HepG2 (cell line): ENCODE measurements around the gene RBM12. TPM values are rescaled to one million over a fixed set of nuclear protein-coding genes. Genes with fewer than 3 reads are reported as not detected.

Source experiments
- FOSL2 ChIP-seq: sonication (generic); formaldehyde crosslinking; IDR thresholded peaks from 2 replicates; pipeline ENCODE4 v1.4.0; 2020; ENCODE audit warnings: missing genetic modification reagents
- GATAD2A ChIP-seq: IDR thresholded peaks from 2 replicates; pipeline ENCODE4 v1.6.1; 2016
- HHEX ChIP-seq: IDR thresholded peaks from 2 replicates; pipeline ENCODE4 v1.6.1; 2016; ENCODE audit warnings: control low read depth
- HNRNPUL1 ChIP-seq: fragments of 200-400 bp; formaldehyde crosslinking; IDR thresholded peaks from 2 replicates; pipeline ENCODE4 v1.6.1; 2017; ENCODE audit warnings: low read depth, mild to moderate bottlenecking, low read length, moderate library complexity
- KDM6A ChIP-seq: IDR thresholded peaks from 2 replicates; pipeline ENCODE4 v1.6.1; 2016; ENCODE audit warnings: low read depth
- LCORL ChIP-seq, 2 experiments: fragments of 450-650 bp in 1 of 2; sonication (generic) in 1 of 2; formaldehyde crosslinking in 1 of 2; IDR thresholded peaks; 2 replicates each; pipeline versions ENCODE4 v1.5.0 to v1.6.1; 2017 to 2020; ENCODE audit warnings: antibody characterized with exemption in 1 of 2, missing genetic modification reagents in 1 of 2
- MEIS1 ChIP-seq: sonication (generic); formaldehyde crosslinking; IDR thresholded peaks from 2 replicates; pipeline ENCODE4 v1.9.0; 2021; ENCODE audit warnings: mild to moderate bottlenecking, missing genetic modification reagents, moderate library complexity, borderline replicate concordance
- MEIS2 ChIP-seq: sonication (generic); formaldehyde crosslinking; IDR thresholded peaks from 2 replicates; pipeline ENCODE4 v1.9.0; 2021; ENCODE audit warnings: mild to moderate bottlenecking, missing genetic modification reagents
- NCOR1 ChIP-seq: fragments of 200-600 bp; sonication (generic); IDR thresholded peaks from 2 replicates; pipeline ENCODE4 v1.7.0; 2017; ENCODE audit warnings: antibody characterized with exemption, low read length, borderline replicate concordance
- NFATC3 ChIP-seq: sonication (generic); formaldehyde crosslinking; IDR thresholded peaks from 2 replicates; pipeline ENCODE4 v1.5.1; 2020; ENCODE audit warnings: mild to moderate bottlenecking, missing genetic modification reagents
- NFE2L2 ChIP-seq: fragments of 150-350 bp; IDR thresholded peaks from 2 replicates; pipeline ENCODE4 v1.6.1; 2014; ENCODE audit warnings: low read length
- PAWR ChIP-seq: sonication (generic); formaldehyde crosslinking; IDR thresholded peaks from 2 replicates; pipeline ENCODE4 v1.4.0; 2020; ENCODE audit warnings: missing genetic modification reagents, mild to moderate bottlenecking, borderline replicate concordance
- SP140L ChIP-seq: sonication (generic); formaldehyde crosslinking; IDR thresholded peaks from 2 replicates; pipeline ENCODE4 v1.4.0; 2020; ENCODE audit warnings: missing genetic modification reagents, borderline replicate concordance
- U2AF2 ChIP-seq: fragments of 200-400 bp; formaldehyde crosslinking; IDR thresholded peaks from 2 replicates; pipeline ENCODE4 v1.6.1; 2017; ENCODE audit warnings: low read depth, mild to moderate bottlenecking, low read length
- ZBTB1 ChIP-seq: sonication (generic); formaldehyde crosslinking; IDR thresholded peaks from 2 replicates; pipeline ENCODE4 v1.4.0; 2020; ENCODE audit warnings: missing genetic modification reagents, borderline replicate concordance
- ZBTB25 ChIP-seq: IDR thresholded peaks from 2 replicates; pipeline ENCODE4 v1.6.1; 2018; ENCODE audit warnings: missing genetic modification reagents
- ZKSCAN1 ChIP-seq: fragments of 150-350 bp; IDR thresholded peaks from 2 replicates; pipeline ENCODE4 v1.6.1; 2014; ENCODE audit warnings: low read length
- ZKSCAN5 ChIP-seq: sonication (generic); formaldehyde crosslinking; IDR thresholded peaks from 2 replicates; pipeline ENCODE4 v1.5.1; 2020; ENCODE audit warnings: mild to moderate bottlenecking, missing genetic modification reagents
- ZNF160 ChIP-seq: sonication (generic); formaldehyde crosslinking; IDR thresholded peaks from 2 replicates; pipeline ENCODE4 v1.8.0; 2022; ENCODE audit warnings: mild to moderate bottlenecking, inconsistent platforms, missing genetic modification reagents
- ZNF331 ChIP-seq: sonication (generic); formaldehyde crosslinking; IDR thresholded peaks from 2 replicates; pipeline ENCODE4 v1.4.0; 2020; ENCODE audit warnings: missing genetic modification reagents
- ZNF639 ChIP-seq: conservative IDR thresholded peaks from 2 replicates; pipeline ENCODE4 v1.6.1; 2018; ENCODE audit warnings: missing genetic modification reagents
- ZNF784 ChIP-seq: sonication (generic); formaldehyde crosslinking; IDR thresholded peaks from 2 replicates; pipeline ENCODE4 v1.5.1; 2020; ENCODE audit warnings: missing genetic modification reagents, mild to moderate bottlenecking, borderline replicate concordance
- ZNF891 ChIP-seq: sonication (generic); formaldehyde crosslinking; IDR thresholded peaks from 2 replicates; pipeline ENCODE4 v1.5.0; 2020; ENCODE audit warnings: mild to moderate bottlenecking, missing genetic modification reagents
- polyA plus RNA-seq, 8 experiments: library from polyadenylated mRNA; depleted of rRNA in 3 of 8; stranded (reverse) in 7 of 8; unstranded in 1 of 8; fragments of >200 nt; fragmentation: Illumina TruSeq in 4 of 8; extraction: Trizol in 4 of 8; gene quantifications; 2 replicates each; pipeline versions ENCODE4 v1.2.1 to v1.2.3, GENCODE V29; 2011 to 2016; ENCODE audit warnings: low read depth in 4 of 8, missing spikeins in 1 of 8, mixed read lengths in 1 of 8; ENCODE audit not compliant: insufficient read depth in 1 of 8
- total RNA-seq, 5 experiments: library from RNA; depleted of rRNA; stranded (reverse); fragments of >200 nt; fragmentation: Illumina TruSeq; extraction: Trizol; gene quantifications; 2 replicates each; pipeline ENCODE4 v1.2.3, GENCODE V29; 2016; ENCODE audit warnings: low read depth in 1 of 5
- TF ChIP-seq, protein P1 (sequence below): sonication (generic); formaldehyde crosslinking; IDR thresholded peaks from 2 replicates; pipeline ENCODE4 v1.4.0; 2020; ENCODE audit warnings: missing genetic modification reagents, low read depth, mild to moderate bottlenecking, borderline replicate concordance
- TF ChIP-seq, protein P2 (sequence below): sonication (generic); formaldehyde crosslinking; IDR thresholded peaks from 2 replicates; pipeline ENCODE4 v1.8.1; 2023; ENCODE audit warnings: mild to moderate bottlenecking, missing genetic modification reagents, borderline replicate concordance

The RBM12 gene
- total and polyA plus RNA-seq, 2 of the 13 experiments (the other 11 are each of a cell fraction or from before 2014, with no cell fraction given), result 97.9 to 104 TPM

- TF ChIP-seq ZNF891 (CRISPR knock-in tag), result 0 out of 2 replicates have a peak, but pooled peaks have one; percentile 36
- TF ChIP-seq HNRNPUL1, result no peak
- TF ChIP-seq NFE2L2, result no peak
- peak; percentile 65; the same call in 1 of the 2 replicates for TF ChIP-seq MEIS2 (CRISPR knock-in tag)
- TF ChIP-seq ZNF784 (CRISPR knock-in tag), result no peak; the same call in 1 of the 2 replicates
- TF ChIP-seq NFATC3 (CRISPR knock-in tag), result no peak
- TF ChIP-seq PAWR (CRISPR knock-in tag), result no peak; the same call in 1 of the 2 replicates
- TF ChIP-seq ZNF331, result peak; percentile 36; the same call in 1 of the 2 replicates
- no peak for TF ChIP-seq ZKSCAN5 (CRISPR knock-in tag)
- TF ChIP-seq, protein P1, sequence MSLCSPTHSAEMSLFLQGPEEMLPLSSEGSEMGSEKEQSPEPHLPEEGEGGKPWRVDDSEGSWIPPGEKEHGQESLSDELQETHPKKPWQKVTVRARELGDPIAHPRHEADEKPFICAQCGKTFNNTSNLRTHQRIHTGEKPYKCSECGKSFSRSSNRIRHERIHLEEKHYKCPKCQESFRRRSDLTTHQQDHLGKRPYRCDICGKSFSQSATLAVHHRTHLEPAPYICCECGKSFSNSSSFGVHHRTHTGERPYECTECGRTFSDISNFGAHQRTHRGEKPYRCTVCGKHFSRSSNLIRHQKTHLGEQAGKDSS (CRISPR knock-in tag), result no peak
- no peak for TF ChIP-seq KDM6A
- TF ChIP-seq ZNF160, result no peak
- 0 out of 2 replicates have a peak, but pooled peaks have one; percentile 8 for TF ChIP-seq NCOR1
- peak; percentile 50; the same call in 1 of the 2 replicates for TF ChIP-seq MEIS1
- no peak; the same call in 1 of the 2 replicates for TF ChIP-seq ZBTB25 (CRISPR knock-in tag)
- peak; percentile 66 for TF ChIP-seq FOSL2 (CRISPR knock-in tag)
- no peak for TF ChIP-seq SP140L (CRISPR knock-in tag)
- TF ChIP-seq ZNF639 (CRISPR knock-in tag), result no peak
- no peak for TF ChIP-seq U2AF2
- TF ChIP-seq HHEX, result no peak
- no peak for TF ChIP-seq ZBTB1 (CRISPR knock-in tag)
- no peak; the same call in 1 of the 2 replicates for TF ChIP-seq ZKSCAN1
- TF ChIP-seq GATAD2A (CRISPR knock-in tag), result peak; percentile 67
- no peak for TF ChIP-seq LCORL (IDR thresholded peaks at IDR 0.05)
- no peak; the same call in 1 of the 2 replicates for TF ChIP-seq LCORL (CRISPR knock-in tag; IDR thresholded peaks at IDR 0.05)
- TF ChIP-seq, protein P2, sequence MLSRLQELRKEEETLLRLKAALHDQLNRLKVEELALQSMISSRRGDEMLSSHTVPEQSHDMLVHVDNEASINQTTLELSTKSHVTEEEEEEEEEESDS (CRISPR knock-in tag), result no peak
Measured at GRCh38 chr20:35617397-35618262, 47.1 kb downstream of the RBM12 start (continued).
